GM12878 (cell line): Measurements from ENCODE around the gene CD82. TPM values are rescaled to one million over a fixed set of nuclear protein-coding genes. Genes with fewer than 3 reads are reported as not detected.

ENCODE experiments used
- CBX3 ChIP-seq: fragments of 200-600 bp; sonication (generic); IDR thresholded peaks from 2 replicates; pipeline ENCODE4 v1.6.1; 2016; ENCODE audit warnings: low read depth, borderline replicate concordance
- EED ChIP-seq: sonication (generic); IDR thresholded peaks from 2 replicates; pipeline ENCODE4 v1.6.1; 2016; ENCODE audit warnings: antibody characterized with exemption, low read depth
- GABPA ChIP-seq: IDR thresholded peaks from 2 replicates; pipeline ENCODE4 v1.6.1; 2014; ENCODE audit warnings: antibody characterized with exemption, low read depth, mild to moderate bottlenecking, inconsistent platforms
- IKZF1 ChIP-seq: fragments of 450-650 bp; conservative IDR thresholded peaks from 2 replicates; pipeline ENCODE4 v1.6.1; 2017; ENCODE audit warnings: antibody characterized with exemption, mild to moderate bottlenecking
- JUND ChIP-seq: IDR thresholded peaks from 2 replicates; pipeline ENCODE4 v1.6.1; 2012; ENCODE audit warnings: low read depth, mild to moderate bottlenecking, low read length, improper control_type of control experiment, moderate library complexity
- SIX5 ChIP-seq: IDR thresholded peaks from 2 replicates; pipeline ENCODE4 v1.6.1; 2011; ENCODE audit warnings: mild to moderate bottlenecking, low read depth, low read length, moderate library complexity; ENCODE audit not compliant: severe bottlenecking
- ZNF622 ChIP-seq: fragments of 450-650 bp; IDR thresholded peaks from 2 replicates; pipeline ENCODE4 v1.6.1; 2017; ENCODE audit warnings: mild to moderate bottlenecking, inconsistent platforms
- polyA plus RNA-seq, 11 experiments: library from polyadenylated mRNA; depleted of rRNA in 4 of 11; unstranded in 6 of 11; stranded (reverse) in 5 of 11; fragments of >200 nt; fragmentation: Nextera tagmentation in 4 of 11; fragmentation: Illumina TruSeq in 1 of 11; extraction: Ambion mirVana in 4 of 11; extraction: Trizol in 1 of 11; gene quantifications; 1 replicate in 1 of 11; 2 replicates in 10 of 11; pipeline versions ENCODE4 v1.2.1 to v1.2.3, GENCODE V29; 2011 to 2016; ENCODE audit warnings: inconsistent platforms in 2 of 11, missing spikeins in 2 of 11, low read depth in 1 of 11
- total RNA-seq, 4 experiments: library from RNA; depleted of rRNA in 3 of 4; stranded (reverse); fragments of >200 nt in 3 of 4; fragmentation: Illumina TruSeq in 1 of 4; extraction: Trizol in 1 of 4; gene quantifications; 2 replicates each; pipeline versions ENCODE4 v1.2.1 to v1.2.3, GENCODE V29; 2013 to 2021
- TF ChIP-seq, protein P1 (sequence below): fragments of 450-650 bp; IDR thresholded peaks from 2 replicates; pipeline ENCODE4 v1.6.1; 2016; ENCODE audit warnings: mild to moderate bottlenecking, moderate library complexity, borderline replicate concordance
- TF ChIP-seq, protein P2 (sequence below): IDR thresholded peaks from 2 replicates; pipeline ENCODE4 v1.6.1; 2012; ENCODE audit warnings: mild to moderate bottlenecking, low read depth, low read length

The CD82 gene
- total and polyA plus RNA-seq, 10 of the 15 experiments (the other 5 are each of a cell fraction or from before 2014, with no cell fraction given) = 5.2 to 180 (median 84.7) TPM

DNA sequence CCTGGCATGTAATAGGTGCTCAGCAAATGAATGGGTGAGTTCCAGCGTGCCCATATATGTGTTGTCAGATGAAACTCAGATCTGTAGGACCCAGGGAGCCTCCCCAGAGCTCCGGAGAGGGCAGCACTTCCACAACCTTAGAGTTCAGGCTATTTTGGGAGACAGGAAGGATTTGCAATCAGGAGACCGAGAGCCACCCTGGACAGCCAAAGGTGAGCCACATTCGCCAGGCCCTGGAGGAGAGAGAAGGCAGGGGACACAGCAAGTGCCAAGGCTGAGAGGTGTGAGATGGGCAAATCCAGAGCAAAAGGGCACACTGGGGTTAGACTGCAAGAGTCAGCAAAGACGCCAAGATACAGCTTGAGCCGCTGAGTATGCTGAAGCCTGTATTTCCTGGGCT is 66.4 kb downstream of the CD82 start (continued):
- TF ChIP-seq, protein P1, sequence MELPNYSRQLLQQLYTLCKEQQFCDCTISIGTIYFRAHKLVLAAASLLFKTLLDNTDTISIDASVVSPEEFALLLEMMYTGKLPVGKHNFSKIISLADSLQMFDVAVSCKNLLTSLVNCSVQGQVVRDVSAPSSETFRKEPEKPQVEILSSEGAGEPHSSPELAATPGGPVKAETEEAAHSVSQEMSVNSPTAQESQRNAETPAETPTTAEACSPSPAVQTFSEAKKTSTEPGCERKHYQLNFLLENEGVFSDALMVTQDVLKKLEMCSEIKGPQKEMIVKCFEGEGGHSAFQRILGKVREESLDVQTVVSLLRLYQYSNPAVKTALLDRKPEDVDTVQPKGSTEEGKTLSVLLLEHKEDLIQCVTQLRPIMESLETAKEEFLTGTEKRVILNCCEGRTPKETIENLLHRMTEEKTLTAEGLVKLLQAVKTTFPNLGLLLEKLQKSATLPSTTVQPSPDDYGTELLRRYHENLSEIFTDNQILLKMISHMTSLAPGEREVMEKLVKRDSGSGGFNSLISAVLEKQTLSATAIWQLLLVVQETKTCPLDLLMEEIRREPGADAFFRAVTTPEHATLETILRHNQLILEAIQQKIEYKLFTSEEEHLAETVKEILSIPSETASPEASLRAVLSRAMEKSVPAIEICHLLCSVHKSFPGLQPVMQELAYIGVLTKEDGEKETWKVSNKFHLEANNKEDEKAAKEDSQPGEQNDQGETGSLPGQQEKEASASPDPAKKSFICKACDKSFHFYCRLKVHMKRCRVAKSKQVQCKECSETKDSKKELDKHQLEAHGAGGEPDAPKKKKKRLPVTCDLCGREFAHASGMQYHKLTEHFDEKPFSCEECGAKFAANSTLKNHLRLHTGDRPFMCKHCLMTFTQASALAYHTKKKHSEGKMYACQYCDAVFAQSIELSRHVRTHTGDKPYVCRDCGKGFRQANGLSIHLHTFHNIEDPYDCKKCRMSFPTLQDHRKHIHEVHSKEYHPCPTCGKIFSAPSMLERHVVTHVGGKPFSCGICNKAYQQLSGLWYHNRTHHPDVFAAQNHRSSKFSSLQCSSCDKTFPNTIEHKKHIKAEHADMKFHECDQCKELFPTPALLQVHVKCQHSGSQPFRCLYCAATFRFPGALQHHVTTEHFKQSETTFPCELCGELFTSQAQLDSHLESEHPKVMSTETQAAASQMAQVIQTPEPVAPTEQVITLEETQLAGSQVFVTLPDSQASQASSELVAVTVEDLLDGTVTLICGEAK = no peak
- TF ChIP-seq ZNF622 = no peak
- TF ChIP-seq, protein P2, sequence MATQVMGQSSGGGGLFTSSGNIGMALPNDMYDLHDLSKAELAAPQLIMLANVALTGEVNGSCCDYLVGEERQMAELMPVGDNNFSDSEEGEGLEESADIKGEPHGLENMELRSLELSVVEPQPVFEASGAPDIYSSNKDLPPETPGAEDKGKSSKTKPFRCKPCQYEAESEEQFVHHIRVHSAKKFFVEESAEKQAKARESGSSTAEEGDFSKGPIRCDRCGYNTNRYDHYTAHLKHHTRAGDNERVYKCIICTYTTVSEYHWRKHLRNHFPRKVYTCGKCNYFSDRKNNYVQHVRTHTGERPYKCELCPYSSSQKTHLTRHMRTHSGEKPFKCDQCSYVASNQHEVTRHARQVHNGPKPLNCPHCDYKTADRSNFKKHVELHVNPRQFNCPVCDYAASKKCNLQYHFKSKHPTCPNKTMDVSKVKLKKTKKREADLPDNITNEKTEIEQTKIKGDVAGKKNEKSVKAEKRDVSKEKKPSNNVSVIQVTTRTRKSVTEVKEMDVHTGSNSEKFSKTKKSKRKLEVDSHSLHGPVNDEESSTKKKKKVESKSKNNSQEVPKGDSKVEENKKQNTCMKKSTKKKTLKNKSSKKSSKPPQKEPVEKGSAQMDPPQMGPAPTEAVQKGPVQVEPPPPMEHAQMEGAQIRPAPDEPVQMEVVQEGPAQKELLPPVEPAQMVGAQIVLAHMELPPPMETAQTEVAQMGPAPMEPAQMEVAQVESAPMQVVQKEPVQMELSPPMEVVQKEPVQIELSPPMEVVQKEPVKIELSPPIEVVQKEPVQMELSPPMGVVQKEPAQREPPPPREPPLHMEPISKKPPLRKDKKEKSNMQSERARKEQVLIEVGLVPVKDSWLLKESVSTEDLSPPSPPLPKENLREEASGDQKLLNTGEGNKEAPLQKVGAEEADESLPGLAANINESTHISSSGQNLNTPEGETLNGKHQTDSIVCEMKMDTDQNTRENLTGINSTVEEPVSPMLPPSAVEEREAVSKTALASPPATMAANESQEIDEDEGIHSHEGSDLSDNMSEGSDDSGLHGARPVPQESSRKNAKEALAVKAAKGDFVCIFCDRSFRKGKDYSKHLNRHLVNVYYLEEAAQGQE = no peak
- TF ChIP-seq GABPA = no peak
- TF ChIP-seq JUND = no peak
- TF ChIP-seq IKZF1 = no peak
- no peak for TF ChIP-seq SIX5
- TF ChIP-seq CBX3 = no peak
- TF ChIP-seq EED = no peak
